ENCODE results near the gene SPATS2L.

- no peak for TF ChIP-seq POLR2A (IDR thresholded peaks at IDR 0.05; ENCODE audit: low read depth, low read length)
- no peak for TF ChIP-seq POLR2AphosphoS5 (IDR thresholded peaks at IDR 0.05; ENCODE audit: low read depth, low read length)
- no peak for TF ChIP-seq TAF1 (IDR thresholded peaks at IDR 0.05; ENCODE audit: low read depth, low read length)
- TF ChIP-seq SPI1 (IDR thresholded peaks at IDR 0.05; ENCODE audit: low read depth, low read length) = no peak
- no peak for TF ChIP-seq PAX5 (IDR thresholded peaks at IDR 0.05; ENCODE audit: insufficient read depth, low read length, severe bottlenecking)
Measured at GRCh38 chr2:200279857-200280256, 26.6 kb upstream of the SPATS2L start.

Data from GM12891 (cell line).